Left colon (tissue), 2 donors: ENCODE data around the gene NUDT12. TPM values are rescaled to one million over a fixed set of nuclear protein-coding genes. Genes with fewer than 3 reads are reported as not detected.

Experiments used
- ATAC-seq: fragments of 200-7000 bp; cut with Tn5 transposase; one replicate; pipeline ENCODE4 v1.9.1; 2020; ENCODE audit warnings: mild to moderate bottlenecking, moderate library complexity
- DNase-seq, 2 donors: peaks; one replicate each; pipeline ENCODE4 v3.0.0-alpha.2; 2020
- intact Hi-C, 2 donors: fragments of 100-400 bp; cut with DNase I in 1 of 2; cut with micrococcal nuclease in 1 of 2; formaldehyde crosslinking; loops; one replicate each; pipeline versions ENCODE4 v1.11.2 to v1.14.0; 2022; cut with DNase I, micrococcal nuclease
- total RNA-seq, 2 donors: library from RNA; stranded (reverse); fragmentation: NEBNext Ultra II Directional; extraction: Animal tissue kit (Norgen Biotek cat#: 25700); gene quantifications; one replicate each; pipeline ENCODE4 v1.2.1, GENCODE V29; 2021
- donor health status: DM: no; HTN: no; CAD: no.
- donor health status: DM: yes; HTN: yes; CAD: no.

The NUDT12 gene
- total RNA-seq, 2 donors from 2014 or later, result 20.3 to 25.3 TPM

- DNase-seq (no peak), ATAC-seq (no peak)
- intact Hi-C loops, result no loop called here
Measured at GRCh38 chr5:103546858-103547257, 15.7 kb downstream of the NUDT12 start.

DNA sequence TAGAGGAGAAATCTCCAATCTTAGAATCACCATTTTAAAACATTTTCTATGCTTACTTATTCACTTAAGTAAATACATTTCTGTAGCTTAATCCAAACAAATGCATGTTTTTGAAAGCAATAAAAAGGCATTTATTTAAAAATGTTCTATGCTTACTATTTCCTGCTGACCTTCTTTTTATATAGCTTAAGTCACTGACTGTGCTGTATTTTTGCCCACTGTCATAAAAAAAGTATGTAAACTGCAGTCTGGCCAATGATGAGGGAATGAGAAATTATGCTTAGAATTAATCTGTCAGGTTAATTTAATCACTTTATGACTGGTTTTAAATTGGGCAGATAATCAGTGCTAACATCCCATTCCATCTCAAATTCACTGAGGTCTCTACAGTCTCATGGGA, 20.1 kb downstream of the NUDT12 start:
- ATAC-seq, result no peak
- no peak for DNase-seq
- intact Hi-C loops, result no loop called here

DNA sequence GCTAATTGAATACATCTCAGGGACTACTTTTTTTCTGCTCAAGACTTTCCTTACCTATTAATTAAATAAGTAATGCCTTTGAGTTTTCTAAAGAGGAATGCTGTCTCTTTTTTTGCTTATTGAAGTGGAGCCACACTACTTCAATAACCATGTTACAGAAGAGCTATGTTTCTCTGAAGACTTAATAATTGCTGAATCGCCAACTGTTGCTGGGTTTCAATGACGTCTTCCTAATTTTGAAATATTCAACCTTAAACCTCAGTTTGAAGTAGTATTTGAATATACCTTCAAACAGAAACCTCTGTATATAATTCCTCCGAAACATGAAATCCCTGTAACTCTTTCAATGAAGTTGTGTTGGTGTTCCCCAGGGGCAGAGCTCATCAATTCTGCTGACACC, 21.0 kb downstream of the NUDT12 start:
- intact Hi-C loops, result no loop called here

DNA sequence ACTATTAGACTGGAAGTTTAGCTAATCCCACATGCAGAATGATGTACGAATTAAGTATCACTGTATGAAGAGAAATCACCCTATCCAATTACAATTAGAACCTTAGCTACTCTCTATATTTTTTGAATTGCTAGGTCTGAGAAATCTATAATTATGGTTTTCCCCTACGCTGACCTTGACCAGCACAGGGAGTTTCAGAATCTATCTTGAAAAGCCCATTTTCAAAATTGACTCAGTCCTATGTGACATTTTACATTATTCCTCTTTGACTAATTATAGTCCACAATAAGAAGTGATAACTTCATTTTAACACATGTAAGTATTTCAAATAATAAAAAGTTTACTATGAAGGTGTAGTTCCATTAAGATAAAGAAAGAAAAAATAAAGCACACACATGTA, 21.5 kb downstream of the NUDT12 start:
- intact Hi-C loops, result no loop called here
- ATAC-seq, result no peak

More for the DNA sequence above, 21.0 kb downstream of the NUDT12 start:
- ATAC-seq (no peak), DNase-seq (no peak)

GRCh38 chr5:103539376-103540330, 22.9 kb downstream of the NUDT12 start:
- ATAC-seq (no peak), DNase-seq (no peak)
- intact Hi-C loops, result no loop called here

More for the DNA sequence above, 21.5 kb downstream of the NUDT12 start:
- no peak for DNase-seq

DNA sequence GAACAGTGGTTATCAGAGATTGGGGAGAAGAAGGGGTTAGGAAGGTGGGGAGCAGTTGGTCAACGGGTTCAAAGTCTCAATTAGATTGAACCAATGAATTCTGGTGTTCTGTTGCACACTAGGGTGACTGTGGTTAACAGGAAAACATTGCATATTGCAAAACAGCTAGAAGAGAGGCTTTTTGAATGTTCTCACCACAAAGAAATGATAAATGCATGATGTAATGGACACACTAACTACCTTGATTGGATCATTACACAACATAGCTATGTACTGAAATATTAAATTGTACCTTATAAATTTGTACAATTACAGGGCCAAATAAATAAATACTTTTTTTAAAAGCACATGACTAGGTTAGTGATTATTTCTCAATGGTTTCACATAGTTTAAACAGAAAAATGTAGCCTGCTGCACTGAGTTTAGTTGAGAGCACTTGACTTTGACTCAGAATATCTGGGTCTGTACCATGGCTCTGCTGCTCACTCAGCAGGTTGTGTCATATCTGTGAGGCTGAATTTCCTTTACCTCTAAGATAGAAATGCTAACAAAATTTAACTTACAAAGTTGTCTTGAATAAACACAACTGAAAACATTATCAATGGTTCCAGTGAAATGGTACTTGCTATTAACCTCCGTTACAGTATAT, 30.4 kb downstream of the NUDT12 start:
- intact Hi-C loops, result no loop called here
- ATAC-seq (no peak), DNase-seq (no peak)

DNA sequence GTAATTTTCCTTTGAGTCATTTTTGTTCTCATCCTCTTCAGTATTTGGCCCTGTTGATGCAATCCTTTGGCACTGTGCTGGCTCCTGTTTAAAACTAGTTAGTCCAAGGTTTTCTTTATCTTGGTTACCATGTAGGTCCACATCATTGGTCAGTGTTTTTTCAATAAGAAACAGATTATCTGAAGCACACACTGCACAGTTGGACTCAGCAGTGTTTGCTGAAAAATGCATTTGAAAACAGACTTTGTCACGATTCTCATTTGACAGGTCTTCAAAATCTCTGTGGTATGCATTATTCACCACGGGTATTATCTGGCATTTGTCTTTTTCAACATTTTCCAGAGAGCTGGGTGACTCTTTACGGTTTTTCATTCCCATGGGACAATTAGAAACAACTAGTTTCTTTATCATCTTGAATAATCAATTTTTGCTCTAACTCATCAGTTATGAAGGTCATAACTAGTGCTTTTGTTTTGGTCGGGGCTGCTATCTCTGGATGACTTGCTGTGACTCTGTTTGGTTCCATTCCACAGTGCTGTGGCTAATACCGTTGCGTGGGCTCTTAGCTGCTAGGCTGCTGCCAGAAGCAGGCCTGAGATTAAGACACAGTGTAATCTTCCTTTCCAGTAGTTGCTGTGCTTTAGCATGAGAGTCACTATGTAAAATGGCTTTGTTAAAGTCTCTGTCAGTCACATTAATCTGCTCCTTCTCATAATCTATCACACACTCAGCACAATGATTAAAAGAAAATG, 36.2 kb downstream of the NUDT12 start:
- ATAC-seq, result no peak
- intact Hi-C loops, result no loop called here
- DNase-seq, result no peak

DNA sequence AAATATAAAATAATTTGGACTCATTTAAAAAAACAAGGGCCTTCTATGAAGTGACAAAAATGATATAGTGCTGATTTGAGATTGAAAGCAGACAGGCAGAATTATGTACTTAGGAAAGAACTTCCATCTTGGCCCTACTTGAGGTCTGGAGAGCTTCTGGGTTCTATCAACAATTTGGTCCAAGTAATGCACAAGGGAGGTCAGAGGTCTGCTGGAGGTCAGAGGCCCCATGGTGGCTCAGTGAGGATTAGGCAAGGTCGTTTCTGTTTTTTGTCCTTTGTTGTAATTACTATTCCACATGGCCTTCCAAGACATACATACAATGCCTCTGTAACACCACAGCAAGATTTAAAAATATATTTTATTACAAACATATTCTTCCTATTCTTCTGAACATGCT, 37.2 kb downstream of the NUDT12 start:
- no peak for ATAC-seq
- DNase-seq, result no peak
- intact Hi-C loops, result no loop called here

GRCh38 chr5:103523319-103523718, 39.3 kb downstream of the NUDT12 start:
- DNase-seq (peak; percentile 75), ATAC-seq (peak; percentile 99)
- intact Hi-C loops, result no loop called here

- intact Hi-C loops, result no loop called here
- DNase-seq (peak in 1 of 2 donors; percentile 9), ATAC-seq (no peak)
Measured at GRCh38 chr5:103522586-103522985, 40.0 kb downstream of the NUDT12 start.

DNA sequence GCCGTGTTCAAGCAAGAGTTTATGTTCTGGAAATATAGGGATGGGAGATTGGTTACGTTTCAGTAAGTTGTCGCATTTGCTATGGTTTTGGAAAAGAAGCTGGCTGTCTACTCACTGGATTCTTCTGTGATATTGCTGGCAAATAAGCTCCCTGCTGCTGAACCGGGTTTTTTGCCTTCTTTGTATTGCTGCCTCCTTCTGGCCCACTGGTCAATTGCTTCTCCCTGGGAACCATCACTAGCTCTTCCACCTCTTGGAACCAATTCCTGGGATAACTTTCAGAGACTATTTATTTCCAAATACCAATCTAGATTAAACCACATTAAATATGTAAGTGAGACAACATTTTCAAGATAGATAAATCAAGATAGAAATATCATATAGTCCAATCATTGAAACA, 43.0 kb downstream of the NUDT12 start:
- ATAC-seq, result no peak
- intact Hi-C loops, result no loop called here
- DNase-seq, result no peak

GRCh38 chr5:103514371-103514770, 48.2 kb downstream of the NUDT12 start:
- DNase-seq (no peak), ATAC-seq (peak; percentile 21)
- intact Hi-C loops, result no loop called here

DNA sequence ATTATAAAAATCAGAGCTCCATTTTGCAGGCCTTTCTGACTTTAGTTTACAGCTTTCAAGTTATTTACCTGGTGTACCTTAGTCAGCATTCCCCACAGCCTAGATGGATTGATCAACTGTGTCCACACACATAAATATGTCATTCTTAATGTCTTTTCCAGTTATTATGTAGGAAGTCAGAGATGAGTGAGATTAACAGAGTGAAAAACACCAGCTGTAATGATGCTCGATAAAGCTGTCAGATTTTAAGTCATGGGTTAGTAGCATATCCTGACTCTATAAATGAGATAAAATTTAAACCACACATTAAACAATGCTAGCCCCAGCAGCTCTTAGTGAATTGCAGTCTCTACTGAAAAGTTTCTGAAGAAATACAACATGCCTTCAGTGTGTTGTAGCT, 48.9 kb downstream of the NUDT12 start:
- intact Hi-C loops, result no loop called here
- no peak for ATAC-seq
- DNase-seq, result no peak

DNA sequence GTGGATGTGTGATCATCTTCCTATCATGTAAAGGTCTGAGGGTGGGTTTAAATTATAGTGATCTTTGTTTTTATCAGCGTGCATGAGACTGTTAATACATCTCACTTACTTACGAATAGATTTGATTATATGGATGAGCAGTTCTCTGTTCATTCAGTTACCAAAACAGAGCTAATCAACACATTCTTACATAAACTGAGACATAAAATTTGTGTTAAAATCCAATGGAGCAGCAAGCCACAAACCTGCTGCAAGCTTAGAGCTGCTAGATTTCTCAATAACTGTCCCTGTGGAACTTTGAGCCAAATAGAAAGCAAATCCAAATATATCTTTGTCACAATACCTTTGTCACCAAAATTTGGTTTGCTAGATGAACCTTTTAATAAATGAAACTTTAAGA, 50.1 kb downstream of the NUDT12 start:
- DNase-seq (no peak), ATAC-seq (no peak)
- intact Hi-C loops, result no loop called here

- no peak for DNase-seq
- intact Hi-C loops, result no loop called here
Measured at GRCh38 chr5:103511554-103511885, 51.1 kb downstream of the NUDT12 start.

DNA sequence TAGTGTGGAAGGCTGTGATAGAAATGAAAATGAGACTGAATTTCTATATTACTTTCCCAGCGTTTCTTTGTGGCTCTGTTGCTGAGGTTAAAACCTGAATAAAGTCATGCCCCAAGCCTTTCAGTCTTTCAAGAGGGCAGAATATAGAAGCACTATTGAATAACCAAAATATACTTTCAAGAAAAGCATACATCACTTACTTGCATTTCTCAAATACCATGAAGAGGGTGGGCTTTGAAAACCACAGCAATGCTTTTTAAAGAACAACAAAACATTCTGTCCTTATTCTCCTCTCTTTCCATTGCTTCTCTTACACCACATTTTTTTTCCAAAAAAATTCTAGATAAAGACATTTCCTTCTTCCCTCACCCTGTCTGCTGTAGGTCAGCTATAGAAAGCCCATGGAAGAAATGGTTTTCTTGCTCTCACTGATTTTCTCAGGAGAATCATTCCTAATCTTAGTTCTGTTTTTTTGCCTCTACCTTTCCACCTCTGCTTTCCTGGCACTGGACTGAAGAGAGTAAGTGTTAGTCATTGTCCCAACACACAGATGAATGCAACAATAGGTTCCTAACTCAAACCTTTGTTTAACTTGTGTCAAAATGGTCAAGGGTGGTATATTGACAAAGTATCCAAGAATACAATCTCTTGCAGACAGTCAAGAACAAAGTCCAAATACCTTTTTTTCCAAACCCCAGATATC, 51.6 kb downstream of the NUDT12 start:
- DNase-seq (no peak), ATAC-seq (peak; percentile 88)
- intact Hi-C loops, result no loop called here

More at GRCh38 chr5:103511554-103511885, 51.1 kb downstream of the NUDT12 start:
- peak; percentile 75 for ATAC-seq

GRCh38 chr5:103505581-103506305, 56.8 kb downstream of the NUDT12 start:
- no peak for ATAC-seq
- intact Hi-C loops, result no loop called here
- no peak for DNase-seq

DNA sequence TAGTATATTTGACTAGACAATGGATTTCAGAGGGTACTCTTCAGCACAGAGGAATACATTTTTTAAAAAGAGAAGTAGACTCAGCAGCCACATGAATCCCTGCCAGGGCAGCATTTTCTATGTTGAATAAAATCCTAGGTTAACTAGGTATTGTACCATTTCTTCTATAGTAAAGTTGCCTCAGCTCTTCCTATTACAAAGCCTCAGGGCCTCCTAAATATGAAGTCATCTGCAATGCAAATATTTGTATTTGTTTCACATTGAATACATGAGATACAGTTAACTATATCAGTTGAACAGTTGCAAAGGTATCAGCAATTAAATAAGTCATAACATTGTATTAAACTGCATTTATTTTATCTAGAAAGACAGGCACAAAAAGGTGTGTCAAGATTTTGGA, 59.5 kb downstream of the NUDT12 start:
- intact Hi-C loops, result no loop called here
- no peak for DNase-seq
- ATAC-seq, result no peak
